C4-2B (cell line): ENCODE measurements around the gene C22orf39.

ENCODE experiments used
- CTCF ChIP-seq: fragments of 450-650 bp; conservative IDR thresholded peaks from 2 replicates; pipeline ENCODE4 v1.5.1; 2017; ENCODE audit warnings: mild to moderate bottlenecking
- ZFX ChIP-seq: fragments of 450-650 bp; IDR thresholded peaks from 2 replicates; pipeline ENCODE4 v1.6.1; 2017

GRCh38 chr22:19496324-19496630 is 48.8 kb upstream of the C22orf39 start:
- no peak for TF ChIP-seq CTCF
- TF ChIP-seq ZFX: no peak
